Trophoblast cell (in vitro differentiated cells and primary cell): ENCODE data around the gene CCDC183.
"Not testable (repeated sequence)": the region's sequence is repeated elsewhere in the genome, so short reads cannot be mapped to it uniquely, and the experiment has no call there.

Experiments used
- DNase-seq, 2 donors: peaks; one replicate each; pipeline ENCODE4 v3.0.0-alpha.2; 2016
- H2AFZ ChIP-seq: 2 replicates; pipeline ENCODE4 v1.6.1; 2013; ENCODE audit warnings: low read length, moderate library complexity, mild to moderate bottlenecking; ENCODE audit not compliant: insufficient read depth, poor library complexity
- H2AK5ac ChIP-seq: 2 replicates; pipeline ENCODE4 v1.6.1; 2013; ENCODE audit warnings: mild to moderate bottlenecking, low read length
- H2BK120ac ChIP-seq: 2 replicates; pipeline ENCODE4 v1.6.1; 2013; ENCODE audit warnings: low read length, mild to moderate bottlenecking, moderate library complexity; ENCODE audit not compliant: insufficient read depth, poor library complexity
- H2BK12ac ChIP-seq: 2 replicates; pipeline ENCODE4 v1.6.1; 2013; ENCODE audit warnings: mild to moderate bottlenecking, low read length, moderate library complexity
- H2BK5ac ChIP-seq: 2 replicates; pipeline ENCODE4 v1.6.1; 2013; ENCODE audit warnings: low read length, low read depth, moderate library complexity, mild to moderate bottlenecking; ENCODE audit not compliant: poor library complexity
- H3K14ac ChIP-seq: 2 replicates; pipeline ENCODE4 v1.6.1; 2013; ENCODE audit warnings: mild to moderate bottlenecking, low read length
- H3K18ac ChIP-seq: 2 replicates; pipeline ENCODE4 v1.6.1; 2013; ENCODE audit warnings: mild to moderate bottlenecking, low read length
- H3K23ac ChIP-seq: 2 replicates; pipeline ENCODE4 v1.6.1; 2013; ENCODE audit warnings: low read length
- H3K27ac ChIP-seq: 2 replicates; pipeline ENCODE4 v1.5.1; 2013; ENCODE audit warnings: low read depth, mild to moderate bottlenecking, inconsistent platforms, low read length, moderate library complexity
- H3K27me3 ChIP-seq: 2 replicates; pipeline ENCODE4 v1.6.1; 2013; ENCODE audit warnings: inconsistent platforms, mild to moderate bottlenecking, low read length, moderate library complexity; ENCODE audit not compliant: insufficient read depth
- H3K36me3 ChIP-seq, 2 experiments: 1 replicate in 1 of 2; 2 replicates in 1 of 2; pipeline ENCODE4 v1.6.1; 2013; ENCODE audit warnings: low read length in 2 of 2, mild to moderate bottlenecking in 2 of 2, moderate library complexity in 1 of 2; ENCODE audit not compliant: insufficient read depth in 2 of 2, control insufficient read depth in 1 of 2
- H3K4ac ChIP-seq: 2 replicates; pipeline ENCODE4 v1.6.1; 2013; ENCODE audit warnings: low read depth, mild to moderate bottlenecking, low read length, moderate library complexity
- H3K4me1 ChIP-seq, 2 experiments: 1 replicate in 1 of 2; 2 replicates in 1 of 2; pipeline ENCODE4 v1.6.1; 2013; ENCODE audit warnings: low read length in 2 of 2, mild to moderate bottlenecking in 2 of 2, moderate library complexity in 1 of 2; ENCODE audit not compliant: insufficient read depth in 2 of 2, control insufficient read depth in 1 of 2
- H3K4me2 ChIP-seq: 2 replicates; pipeline ENCODE4 v1.6.1; 2013; ENCODE audit warnings: inconsistent platforms, mild to moderate bottlenecking, low read length, moderate library complexity
- H3K4me3 ChIP-seq: 2 replicates; pipeline ENCODE4 v1.5.1; 2013; ENCODE audit warnings: mild to moderate bottlenecking, low read depth, low read length, inconsistent platforms
- H3K79me1 ChIP-seq: one replicate; pipeline ENCODE4 v1.6.1; 2013; ENCODE audit warnings: low read length
- H3K79me2 ChIP-seq: 2 replicates; pipeline ENCODE4 v1.6.1; 2013; ENCODE audit warnings: low read length, mild to moderate bottlenecking; ENCODE audit not compliant: control insufficient read depth, insufficient read depth, poor library complexity
- H3K9ac ChIP-seq: 2 replicates; pipeline ENCODE4 v1.6.1; 2013; ENCODE audit warnings: mild to moderate bottlenecking, low read length
- H3K9me3 ChIP-seq: 2 replicates; pipeline ENCODE4 v1.6.1; 2013; ENCODE audit warnings: low read depth, mild to moderate bottlenecking, control low read depth, inconsistent platforms, low read length; ENCODE audit not compliant: insufficient read depth
- H4K12ac ChIP-seq: 2 replicates; pipeline ENCODE4 v1.6.1; 2013; ENCODE audit warnings: low read depth, mild to moderate bottlenecking, low read length, moderate library complexity
- H4K8ac ChIP-seq: 2 replicates; pipeline ENCODE4 v1.6.1; 2013; ENCODE audit warnings: low read depth, mild to moderate bottlenecking, low read length, moderate library complexity
- H4K91ac ChIP-seq: one replicate; pipeline ENCODE4 v1.6.1; 2013; ENCODE audit warnings: low read depth, mild to moderate bottlenecking, low read length, moderate library complexity
- WGBS: extraction: QIAGEN DNeasy Blood & Tissue Kit; methylation state at CpG from one replicate; pipeline ENCODE4 v1.1.7; 2013; ENCODE audit warnings: missing lambda C conversion rate; ENCODE audit not compliant: insufficient read length, insufficient coverage; ENCODE audit errors: extremely low coverage; 5-methylcytosine and 5-hydroxymethylcytosine counted together

Gene CCDC183

DNA sequence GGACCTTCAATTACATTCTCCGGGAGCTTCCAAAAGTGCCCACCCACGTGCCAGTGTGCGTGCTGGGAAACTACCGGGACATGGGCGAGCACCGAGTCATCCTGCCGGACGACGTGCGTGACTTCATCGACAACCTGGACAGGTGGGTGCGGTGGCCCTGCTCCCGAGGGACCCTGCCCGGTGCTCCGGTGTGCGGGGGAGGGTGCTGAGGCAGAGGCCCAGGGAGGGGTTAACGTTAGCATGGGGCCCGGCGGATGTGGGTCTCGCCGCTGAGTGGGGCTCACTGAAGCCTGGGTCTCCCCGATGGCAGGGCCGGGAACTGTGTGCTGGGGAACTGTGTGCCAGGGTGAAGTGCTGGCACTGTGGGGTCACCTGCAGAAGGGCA lies 35.6 kb downstream of the CCDC183 start:
- no peak overlapping the region for H2BK5ac ChIP-seq
- H3K36me3 ChIP-seq, result peaks cover 81 to 85% of the 10 kb centered on the region in 2 experiments
- no peaks in the 10 kb centered on the region for H3K4me1 ChIP-seq
- H3K4me2 ChIP-seq, result no peak overlapping the region
- WGBS, result no CpG with 5 or more reads among the region's 23 CpGs
- no peaks in the 10 kb centered on the region for H3K27me3 ChIP-seq
- no peak overlapping the region for H4K8ac ChIP-seq
- DNase-seq, result no peak
- no peak overlapping the region for H2AK5ac ChIP-seq
- H4K91ac ChIP-seq, result no peak overlapping the region
- no peak overlapping the region for H3K4me3 ChIP-seq
- H2BK12ac ChIP-seq, result no peak overlapping the region
- no peak overlapping the region for H3K9ac ChIP-seq
- H3K23ac ChIP-seq, result no peak overlapping the region
- no peak overlapping the region for H4K12ac ChIP-seq
- no peaks in the 10 kb centered on the region for H3K79me2 ChIP-seq
- no peak overlapping the region for H3K14ac ChIP-seq
- no peaks in the 10 kb centered on the region for H3K79me1 ChIP-seq
- no peak overlapping the region for H3K27ac ChIP-seq
- H2AFZ ChIP-seq, result no peak overlapping the region
- no peaks in the 10 kb centered on the region for H3K9me3 ChIP-seq
- no peak overlapping the region for H3K18ac ChIP-seq
- H2BK120ac ChIP-seq, result no peak overlapping the region
- H3K4ac ChIP-seq, result no peak overlapping the region

DNA sequence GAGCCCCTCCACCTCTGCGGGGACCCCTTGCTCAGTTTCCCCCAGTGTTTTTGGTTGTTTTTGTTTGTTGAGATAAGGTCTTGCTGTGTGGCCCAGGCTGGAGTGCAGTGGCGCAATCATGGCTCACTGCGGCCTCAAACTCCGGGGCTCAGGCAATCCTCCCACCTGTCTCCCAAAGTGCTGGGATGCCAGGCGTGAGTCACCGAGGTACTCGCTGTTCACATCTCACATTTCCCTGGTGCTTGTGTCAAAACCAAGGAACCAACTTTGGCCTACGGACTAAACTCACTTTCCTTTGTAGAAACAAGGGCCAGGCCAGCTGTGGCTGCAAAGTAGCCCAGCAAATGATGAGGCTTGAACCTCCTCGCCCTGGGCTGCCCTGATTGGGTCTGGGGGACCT lies 36.4 kb downstream of the CCDC183 start:
- Histone ChIP-seq H2BK5ac (no peak overlapping the region), H3K14ac (no peak overlapping the region), H3K4me1 (no peaks in the 10 kb centered on the region), H3K79me1 (no peaks in the 10 kb centered on the region), H4K91ac (no peak overlapping the region), H2BK12ac (no peak overlapping the region), H3K27ac (no peak overlapping the region), H3K4me3 (no peak overlapping the region), H2AK5ac (no peak overlapping the region), H2AFZ (no peak overlapping the region), H3K23ac (no peak overlapping the region), H3K36me3 (peaks cover 75 to 81% of the 10 kb centered on the region in 2 experiments), H3K9ac (no peak overlapping the region), H3K79me2 (no peaks in the 10 kb centered on the region), H2BK120ac (no peak overlapping the region), H4K8ac (no peak overlapping the region), H3K27me3 (no peaks in the 10 kb centered on the region), H3K18ac (no peak overlapping the region), H3K9me3 (no peaks in the 10 kb centered on the region), H3K4me2 (no peak overlapping the region), H4K12ac (no peak overlapping the region), H3K4ac (no peak overlapping the region)
- no CpG with 5 or more reads among the region's 9 CpGs for WGBS
- peak in 1 of 2 donors; percentile 16 for DNase-seq

DNA sequence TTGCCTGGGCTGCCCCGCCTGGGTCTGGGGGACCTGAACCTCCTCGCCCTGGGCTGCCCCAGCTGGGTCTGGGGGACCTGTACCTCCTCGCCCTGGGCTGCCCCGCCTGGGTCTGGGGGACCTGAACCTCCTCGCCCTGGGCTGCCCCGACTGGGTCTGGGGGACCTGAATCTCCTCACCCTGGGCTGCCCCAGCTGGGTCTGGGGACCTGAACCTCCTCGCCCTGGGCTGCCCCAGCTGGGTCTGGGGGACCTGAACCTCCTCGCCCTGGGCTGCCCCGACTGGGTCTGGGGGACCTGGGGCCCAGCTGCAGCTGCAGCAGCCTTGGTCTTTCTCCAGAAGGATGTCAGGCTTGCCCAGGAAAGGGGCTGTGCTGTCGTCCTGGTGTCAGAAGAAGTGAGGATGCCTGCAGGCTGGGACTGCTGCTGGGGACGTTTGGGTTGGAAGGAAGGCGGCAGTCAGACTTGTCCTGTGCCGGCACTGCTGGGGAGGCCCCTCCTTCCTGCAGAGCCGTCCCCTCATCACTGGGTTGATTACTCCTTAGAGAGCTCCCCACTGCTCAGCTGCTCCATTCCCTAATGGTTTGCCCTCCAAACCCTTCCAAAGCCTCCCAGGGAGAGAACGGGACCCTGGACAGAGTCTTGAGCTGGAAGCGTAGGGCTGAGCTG lies 37.4 kb downstream of the CCDC183 start:
- H2AK5ac ChIP-seq, H2BK5ac ChIP-seq, H3K79me2 ChIP-seq, DNase-seq, H4K12ac ChIP-seq, H3K4ac ChIP-seq, H3K79me1 ChIP-seq, H3K4me2 ChIP-seq, H3K23ac ChIP-seq, H2AFZ ChIP-seq, H3K14ac ChIP-seq, H3K4me1 ChIP-seq, H3K18ac ChIP-seq, H3K27me3 ChIP-seq, H3K4me3 ChIP-seq, H3K27ac ChIP-seq, H4K91ac ChIP-seq, H3K9me3 ChIP-seq, H3K9ac ChIP-seq, H2BK12ac ChIP-seq, H2BK120ac ChIP-seq, H4K8ac ChIP-seq: not testable (repeated sequence)
- no CpG with 5 or more reads among the region's 16 CpGs for WGBS
- H3K36me3 ChIP-seq, result peaks cover 74 to 81% of the 10 kb centered on the region in 2 experiments

DNA sequence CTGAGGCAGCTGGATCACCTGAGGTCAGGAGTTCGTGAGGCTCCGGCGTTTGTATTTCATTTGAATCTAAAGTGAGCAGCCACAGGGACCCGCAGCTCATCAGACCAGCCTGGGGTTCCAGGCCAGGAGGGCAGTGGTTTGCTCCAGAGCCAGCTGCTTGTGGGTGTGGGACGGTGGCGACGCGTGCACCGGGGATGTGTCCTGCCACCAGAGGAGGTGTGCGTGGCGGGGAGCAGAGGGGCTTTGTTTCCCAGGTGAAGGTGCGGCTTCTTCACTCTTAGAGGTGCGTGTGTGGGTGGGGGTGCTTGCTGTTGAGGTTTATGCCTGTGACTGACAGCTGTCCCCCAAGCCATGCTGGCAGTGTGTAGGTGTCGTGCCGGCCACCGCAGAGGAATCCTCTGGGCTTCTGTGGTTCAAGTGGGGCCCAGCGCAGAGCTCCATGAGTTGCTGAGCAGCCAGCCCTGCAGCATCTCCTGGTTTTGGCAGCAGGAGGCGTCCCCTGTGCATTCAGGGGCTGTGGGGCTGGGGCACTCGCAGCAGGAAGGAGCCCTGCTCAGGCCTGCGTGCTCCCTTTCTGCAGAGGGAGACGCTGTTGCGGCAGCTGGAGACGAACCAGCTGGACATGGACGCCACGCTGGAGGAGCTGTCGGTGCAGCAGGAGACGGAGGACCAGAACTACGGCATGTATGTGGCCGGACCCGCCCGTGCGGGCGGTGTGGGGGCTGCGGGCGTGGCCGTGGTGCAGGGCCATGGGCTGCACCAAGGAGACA lies 39.2 kb downstream of the CCDC183 start:
- Histone ChIP-seq H3K27ac (no peak overlapping the region), H3K18ac (no peak overlapping the region), H3K4me3 (no peak overlapping the region), H2BK120ac (no peak overlapping the region), H3K4me2 (no peak overlapping the region), H3K4me1 (no peaks in the 10 kb centered on the region), H3K14ac (no peak overlapping the region), H4K91ac (no peak overlapping the region), H3K9ac (no peak overlapping the region), H3K9me3 (no peaks in the 10 kb centered on the region), H4K12ac (no peak overlapping the region), H2AK5ac (no peak overlapping the region), H3K79me2 (no peaks in the 10 kb centered on the region), H2AFZ (no peak overlapping the region), H2BK5ac (no peak overlapping the region), H3K4ac (no peak overlapping the region), H3K27me3 (no peaks in the 10 kb centered on the region), H4K8ac (no peak overlapping the region), H3K36me3 (peaks cover 73 to 80% of the 10 kb centered on the region in 2 experiments), H3K23ac (no peak overlapping the region), H2BK12ac (no peak overlapping the region), H3K79me1 (no peaks in the 10 kb centered on the region)
- no peak for DNase-seq
- no CpG with 5 or more reads among the region's 36 CpGs for WGBS
